C4-2B (cell line): ENCODE data around the gene RHNO1.

ENCODE experiments used
- CTCF ChIP-seq: fragments of 450-650 bp; conservative IDR thresholded peaks from 2 replicates; pipeline ENCODE4 v1.5.1; 2017; ENCODE audit warnings: mild to moderate bottlenecking
- ZFX ChIP-seq: fragments of 450-650 bp; IDR thresholded peaks from 2 replicates; pipeline ENCODE4 v1.6.1; 2017

- TF ChIP-seq CTCF (no peak), ZFX (no peak)
Observed at GRCh38 chr12:2854669-2855453, 22.2 kb upstream of the RHNO1 start.
